ENCODE measurements around the gene MED19. TPM values are rescaled to one million over a fixed set of nuclear protein-coding genes. Genes with fewer than 3 reads are reported as not detected.
"Not testable (repeated sequence)": the region's sequence is repeated elsewhere in the genome, so short reads cannot be mapped to it uniquely, and the experiment has no call there.

MED19 gene
- total RNA-seq, 3 donors from 2014 or later: 23.2 to 26.3 (median 24.4) TPM

GRCh38 chr11:57728829-57729228 is 16.8 kb upstream of the MED19 start:
- peaks cover 8% of the 10 kb centered on the region for H3K4me1 Mint-ChIP-seq (ENCODE audit: low read depth)

GRCh38 chr11:57727185-57727584 is 15.2 kb upstream of the MED19 start:
- peaks cover 2% of the 10 kb centered on the region for H3K36me3 Mint-ChIP-seq (ENCODE audit: insufficient read depth)
- H3K27me3 Mint-ChIP-seq (ENCODE audit: low read depth): no peaks in the 10 kb centered on the region
- H3K4me3 Mint-ChIP-seq: no peak overlapping the region
- peaks cover 8% of the 10 kb centered on the region for H3K4me1 Mint-ChIP-seq (ENCODE audit: low read depth)
- no peaks in the 10 kb centered on the region for H3K9me3 Mint-ChIP-seq
- no peak for ATAC-seq
- DNase-seq: no peak

More at GRCh38 chr11:57728829-57729228, 16.8 kb upstream of the MED19 start:
- no peaks in the 10 kb centered on the region for H3K27me3 Mint-ChIP-seq (ENCODE audit: low read depth)
- DNase-seq: no peak
- H3K9me3 Mint-ChIP-seq: no peaks in the 10 kb centered on the region
- ATAC-seq: no peak
- peaks cover 2% of the 10 kb centered on the region for H3K36me3 Mint-ChIP-seq (ENCODE audit: insufficient read depth)
- H3K4me3 Mint-ChIP-seq: no peak overlapping the region

GRCh38 chr11:57716726-57717125 is 4.7 kb upstream of the MED19 start:
- not testable (repeated sequence) for H3K36me3 Mint-ChIP-seq (ENCODE audit: insufficient read depth); H3K4me3 Mint-ChIP-seq; DNase-seq; H3K27me3 Mint-ChIP-seq (ENCODE audit: low read depth); ATAC-seq; H3K9me3 Mint-ChIP-seq
- H3K4me1 Mint-ChIP-seq (ENCODE audit: low read depth): peaks cover 19% of the 10 kb centered on the region

- H3K4me1 Mint-ChIP-seq (ENCODE audit: low read depth): peaks cover 32% of the 10 kb centered on the region
- no peak for ATAC-seq
- DNase-seq: no peak
- no peaks in the 10 kb centered on the region for H3K9me3 Mint-ChIP-seq
- H3K27me3 Mint-ChIP-seq (ENCODE audit: low read depth): no peaks in the 10 kb centered on the region
- peaks cover 4% of the 10 kb centered on the region for H3K36me3 Mint-ChIP-seq (ENCODE audit: insufficient read depth)
- peak overlapping the region; percentile 100 for H3K4me3 Mint-ChIP-seq
Measured at GRCh38 chr11:57713835-57714234, 1.8 kb upstream of the MED19 start.

GRCh38 chr11:57712256-57713150 is 488 bp upstream of the MED19 start, which contains the start of gene TMX2:
Gene TMX2 (plus strand): TSS chr11:57712593. CDS start chr11:57712619, 26 bp downstream.
- Mint-ChIP-seq H3K36me3 (ENCODE audit: insufficient read depth) (peaks cover 6% of the 10 kb centered on the region), H3K27me3 (ENCODE audit: low read depth) (no peaks in the 10 kb centered on the region), H3K4me1 (ENCODE audit: low read depth) (peaks cover 37% of the 10 kb centered on the region), H3K4me3 (peak within 1 kb of the TSS; percentile 100), H3K9me3 (no peaks in the 10 kb centered on the region)
- peak; percentile 83 for DNase-seq
- peak; percentile 93 to 95 for ATAC-seq

GRCh38 chr11:57709802-57710367 is 2.1 kb downstream of the MED19 start:
- no peak for ATAC-seq
- Mint-ChIP-seq H3K4me3 (no peak overlapping the region), H3K4me1 (ENCODE audit: low read depth) (peaks cover 34% of the 10 kb centered on the region), H3K36me3 (ENCODE audit: insufficient read depth) (peaks cover 6% of the 10 kb centered on the region), H3K27me3 (ENCODE audit: low read depth) (no peaks in the 10 kb centered on the region), H3K9me3 (no peaks in the 10 kb centered on the region)
- no peak for DNase-seq

GRCh38 chr11:57705432-57705831 is 6.6 kb downstream of the MED19 start:
- not testable (repeated sequence) for DNase-seq; H3K27me3 Mint-ChIP-seq (ENCODE audit: low read depth); H3K4me3 Mint-ChIP-seq; H3K9me3 Mint-ChIP-seq; ATAC-seq
- Mint-ChIP-seq H3K36me3 (ENCODE audit: insufficient read depth) (peaks cover 17% of the 10 kb centered on the region), H3K4me1 (ENCODE audit: low read depth) (peaks cover 12% of the 10 kb centered on the region)

GRCh38 chr11:57704932-57705331 is 7.1 kb downstream of the MED19 start:
- peaks cover 21% of the 10 kb centered on the region for H3K36me3 Mint-ChIP-seq (ENCODE audit: insufficient read depth)
- ATAC-seq: no peak
- H3K27me3 Mint-ChIP-seq (ENCODE audit: low read depth): no peaks in the 10 kb centered on the region
- DNase-seq: no peak
- H3K4me3 Mint-ChIP-seq: no peak overlapping the region
- peaks cover 9% of the 10 kb centered on the region for H3K4me1 Mint-ChIP-seq (ENCODE audit: low read depth)
- no peaks in the 10 kb centered on the region for H3K9me3 Mint-ChIP-seq

- H3K9me3 Mint-ChIP-seq: no peaks in the 10 kb centered on the region
- H3K4me3 Mint-ChIP-seq: no peak overlapping the region
- H3K36me3 Mint-ChIP-seq (ENCODE audit: insufficient read depth): peaks cover 31% of the 10 kb centered on the region
- no peaks in the 10 kb centered on the region for H3K27me3 Mint-ChIP-seq (ENCODE audit: low read depth)
- DNase-seq (no peak), ATAC-seq (no peak)
- H3K4me1 Mint-ChIP-seq (ENCODE audit: low read depth): peaks cover 4% of the 10 kb centered on the region
Measured at GRCh38 chr11:57703341-57703740, 8.7 kb downstream of the MED19 start.

GRCh38 chr11:57700425-57700824 is 11.6 kb downstream of the MED19 start:
- peaks cover 42% of the 10 kb centered on the region for H3K36me3 Mint-ChIP-seq (ENCODE audit: insufficient read depth)
- no peak for DNase-seq
- ATAC-seq: no peak

GRCh38 chr11:57699813-57700212 is 12.2 kb downstream of the MED19 start:
- ATAC-seq (no peak), DNase-seq (no peak)
- Mint-ChIP-seq H3K4me1 (ENCODE audit: low read depth) (no peaks in the 10 kb centered on the region), H3K36me3 (ENCODE audit: insufficient read depth) (peaks cover 42% of the 10 kb centered on the region), H3K27me3 (ENCODE audit: low read depth) (no peaks in the 10 kb centered on the region), H3K9me3 (no peaks in the 10 kb centered on the region), H3K4me3 (no peak overlapping the region)

More at GRCh38 chr11:57700425-57700824, 11.6 kb downstream of the MED19 start:
- no peaks in the 10 kb centered on the region for H3K4me1 Mint-ChIP-seq (ENCODE audit: low read depth)
- H3K27me3 Mint-ChIP-seq (ENCODE audit: low read depth): no peaks in the 10 kb centered on the region
- no peak overlapping the region for H3K4me3 Mint-ChIP-seq
- H3K9me3 Mint-ChIP-seq: no peaks in the 10 kb centered on the region

GRCh38 chr11:57698843-57699365 is 13.1 kb downstream of the MED19 start:
- DNase-seq (no peak), ATAC-seq (no peak)
- H3K36me3 Mint-ChIP-seq (ENCODE audit: insufficient read depth): peaks cover 40% of the 10 kb centered on the region
- no peaks in the 10 kb centered on the region for H3K4me1 Mint-ChIP-seq (ENCODE audit: low read depth)
- no peak overlapping the region for H3K4me3 Mint-ChIP-seq
- H3K9me3 Mint-ChIP-seq: no peaks in the 10 kb centered on the region
- H3K27me3 Mint-ChIP-seq (ENCODE audit: low read depth): no peaks in the 10 kb centered on the region

GRCh38 chr11:57690474-57690873 is 21.5 kb downstream of the MED19 start:
- H3K36me3 Mint-ChIP-seq (ENCODE audit: insufficient read depth): peaks cover 27% of the 10 kb centered on the region
- DNase-seq; H3K4me1 Mint-ChIP-seq (ENCODE audit: low read depth); H3K9me3 Mint-ChIP-seq; H3K4me3 Mint-ChIP-seq; H3K27me3 Mint-ChIP-seq (ENCODE audit: low read depth); ATAC-seq: not testable (repeated sequence)

- H3K27me3 Mint-ChIP-seq (ENCODE audit: low read depth): no peaks in the 10 kb centered on the region
- no peak for DNase-seq
- no peaks in the 10 kb centered on the region for H3K9me3 Mint-ChIP-seq
- H3K36me3 Mint-ChIP-seq (ENCODE audit: insufficient read depth): peaks cover 38% of the 10 kb centered on the region
- no peak for ATAC-seq
- no peak overlapping the region for H3K4me3 Mint-ChIP-seq
- H3K4me1 Mint-ChIP-seq (ENCODE audit: low read depth): peaks cover 48% of the 10 kb centered on the region
Measured at GRCh38 chr11:57681168-57681567, 30.8 kb downstream of the MED19 start.

GRCh38 chr11:57680552-57680874 is 31.5 kb downstream of the MED19 start:
- peak; percentile 75 to 76 for ATAC-seq
- no peaks in the 10 kb centered on the region for H3K27me3 Mint-ChIP-seq (ENCODE audit: low read depth)
- no peak for DNase-seq
- H3K9me3 Mint-ChIP-seq: no peaks in the 10 kb centered on the region
- H3K4me1 Mint-ChIP-seq (ENCODE audit: low read depth): peaks cover 55% of the 10 kb centered on the region
- peaks cover 43% of the 10 kb centered on the region for H3K36me3 Mint-ChIP-seq (ENCODE audit: insufficient read depth)
- no peak overlapping the region for H3K4me3 Mint-ChIP-seq

All from activated T-cell treated with anti-CD3 and anti-CD28 coated beads, Interleukin-2, amount 50 U/mL, for 4 hours (primary cell).